Neutrophil (primary cell): Measurements from ENCODE around the gene THRA.

Experiments used
- H3K27ac ChIP-seq: fragments of 200-600 bp; sonication (generic); 2 replicates; pipeline ENCODE4 v1.5.1; 2016; ENCODE audit warnings: mild to moderate bottlenecking, moderate library complexity
- H3K27me3 ChIP-seq: fragments of 200-600 bp; sonication (generic); 2 replicates; pipeline ENCODE4 v1.6.0; 2016; ENCODE audit warnings: mild to moderate bottlenecking
- H3K36me3 ChIP-seq: fragments of 200-600 bp; sonication (generic); 2 replicates; pipeline ENCODE4 v1.5.1; 2017
- H3K4me1 ChIP-seq, 2 experiments: fragments of 200-600 bp in 1 of 2; sonication (generic) in 1 of 2; 1 replicate in 1 of 2; 2 replicates in 1 of 2; pipeline versions ENCODE4 v1.5.1 to v1.6.1; 2013 to 2016; ENCODE audit warnings: low read depth in 1 of 2, low read length in 1 of 2, mild to moderate bottlenecking in 1 of 2, moderate library complexity in 1 of 2; ENCODE audit not compliant: control insufficient read depth in 1 of 2, insufficient read depth in 1 of 2
- H3K4me3 ChIP-seq, 2 experiments: fragments of 200-600 bp in 1 of 2; sonication (generic) in 1 of 2; 1 replicate in 1 of 2; 2 replicates in 1 of 2; pipeline ENCODE4 v1.5.1; 2013 to 2016; ENCODE audit warnings: low read depth in 1 of 2, low read length in 1 of 2, mild to moderate bottlenecking in 1 of 2, moderate library complexity in 1 of 2
- H3K9me3 ChIP-seq: fragments of 200-600 bp; sonication (generic); 2 replicates; pipeline ENCODE4 v1.5.1; 2016
- CTCF ChIP-seq: fragments of 200-600 bp; sonication (generic); IDR thresholded peaks from 2 replicates; pipeline ENCODE4 v1.5.1; 2016; ENCODE audit warnings: antibody characterized with exemption

THRA gene

GRCh38 chr17:40103071-40103661 lies 40.4 kb downstream of the THRA start:
- Histone ChIP-seq H3K4me3 (no peak overlapping the region), H3K4me1 (peaks cover 74 to 85% of the 10 kb centered on the region in 2 experiments), H3K9me3 (no peaks in the 10 kb centered on the region), H3K36me3 (no peaks in the 10 kb centered on the region), H3K27ac (no peak overlapping the region), H3K27me3 (no peaks in the 10 kb centered on the region)
- TF ChIP-seq CTCF = no peak

GRCh38 chr17:40103688-40104087 lies 40.9 kb downstream of the THRA start:
- H3K4me1 ChIP-seq = peaks cover 74 to 85% of the 10 kb centered on the region in 2 experiments
- H3K27ac ChIP-seq = no peak overlapping the region

GRCh38 chr17:40104594-40105486 lies 42.1 kb downstream of the THRA start:
- H3K27ac ChIP-seq = peak overlapping the region; percentile 77
- no peaks in the 10 kb centered on the region for H3K9me3 ChIP-seq
- peaks cover 68 to 79% of the 10 kb centered on the region in 2 experiments for H3K4me1 ChIP-seq
- H3K36me3 ChIP-seq = no peaks in the 10 kb centered on the region
- H3K4me3 ChIP-seq = no peak overlapping the region
- TF ChIP-seq CTCF = no peak
- H3K27me3 ChIP-seq = no peaks in the 10 kb centered on the region

More at GRCh38 chr17:40103688-40104087, 40.9 kb downstream of the THRA start:
- Histone ChIP-seq H3K27me3 (no peaks in the 10 kb centered on the region), H3K36me3 (no peaks in the 10 kb centered on the region), H3K9me3 (no peaks in the 10 kb centered on the region), H3K4me3 (no peak overlapping the region)
- TF ChIP-seq CTCF = no peak

GRCh38 chr17:40105861-40106759 lies 43.3 kb downstream of the THRA start:
- TF ChIP-seq CTCF = no peak
- H3K4me1 ChIP-seq = peaks cover 60 to 71% of the 10 kb centered on the region in 2 experiments
- H3K4me3 ChIP-seq = no peak overlapping the region
- H3K27ac ChIP-seq = peak overlapping the region; percentile 77
- H3K27me3 ChIP-seq = no peaks in the 10 kb centered on the region
- H3K36me3 ChIP-seq = no peaks in the 10 kb centered on the region
- H3K9me3 ChIP-seq = no peaks in the 10 kb centered on the region

GRCh38 chr17:40106760-40107521 lies 44.2 kb downstream of the THRA start:
- no peaks in the 10 kb centered on the region for H3K27me3 ChIP-seq
- no peaks in the 10 kb centered on the region for H3K9me3 ChIP-seq
- TF ChIP-seq CTCF = no peak
- H3K4me3 ChIP-seq = peak overlapping the region in 1 of 2 experiments; percentile 51
- H3K4me1 ChIP-seq = peaks cover 62 to 71% of the 10 kb centered on the region in 2 experiments
- H3K36me3 ChIP-seq = no peaks in the 10 kb centered on the region
- H3K27ac ChIP-seq = peak overlapping the region; percentile 79
